Measurements from ENCODE around the gene SKI.

Gene SKI

DNA sequence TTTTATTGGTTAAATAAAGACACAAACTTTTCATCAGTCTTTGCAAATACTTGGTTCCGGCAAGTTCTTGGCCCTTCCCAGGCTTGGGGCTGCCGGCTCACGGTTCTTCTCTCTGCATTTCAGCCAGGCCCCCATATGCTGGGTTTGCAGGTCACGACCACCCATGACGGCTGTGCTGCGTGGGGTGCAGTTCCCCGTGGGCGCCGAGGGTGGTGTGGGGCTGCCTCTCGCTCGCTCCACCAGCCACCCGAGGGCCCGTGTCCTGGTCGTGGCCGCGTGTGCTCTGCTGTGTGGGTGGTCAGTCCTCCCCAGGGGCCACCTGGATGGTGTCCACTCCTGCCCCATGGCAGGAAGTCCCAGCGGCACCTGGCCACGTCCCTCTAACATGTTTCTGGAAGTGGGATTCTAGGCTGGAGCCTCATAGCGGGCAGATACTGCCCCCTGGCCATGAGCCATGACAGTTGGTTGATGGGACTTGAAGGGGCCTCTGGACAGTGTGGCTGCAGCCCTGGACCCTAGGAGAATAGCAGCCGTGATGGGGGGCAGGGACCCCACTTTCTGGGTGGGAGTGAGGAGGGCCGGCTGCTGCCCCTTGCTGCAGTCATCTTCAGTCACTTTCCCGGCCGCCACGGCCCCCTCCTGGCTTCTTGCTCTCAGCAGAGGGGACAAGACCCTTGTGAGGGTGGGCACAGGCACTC, 46.3 kb downstream of the SKI start:
- H3K4me3 Mint-ChIP-seq, result no peak overlapping the region
- no peaks in the 10 kb centered on the region for H3K9me3 Mint-ChIP-seq
- peaks cover 23 to 47% of the 10 kb centered on the region in 2 donors for H3K4me1 Mint-ChIP-seq (ENCODE audit: low read depth in 2 of 2)
- no peaks in the 10 kb centered on the region for H3K27me3 Mint-ChIP-seq
- ATAC-seq (replicated peaks) (no peak), DNase-seq (no peak)
- peaks cover 100% of the 10 kb centered on the region for H3K36me3 Mint-ChIP-seq (ENCODE audit: insufficient read depth)
- peak overlapping the region; percentile 81 to 95 for H3K27ac Mint-ChIP-seq

DNA sequence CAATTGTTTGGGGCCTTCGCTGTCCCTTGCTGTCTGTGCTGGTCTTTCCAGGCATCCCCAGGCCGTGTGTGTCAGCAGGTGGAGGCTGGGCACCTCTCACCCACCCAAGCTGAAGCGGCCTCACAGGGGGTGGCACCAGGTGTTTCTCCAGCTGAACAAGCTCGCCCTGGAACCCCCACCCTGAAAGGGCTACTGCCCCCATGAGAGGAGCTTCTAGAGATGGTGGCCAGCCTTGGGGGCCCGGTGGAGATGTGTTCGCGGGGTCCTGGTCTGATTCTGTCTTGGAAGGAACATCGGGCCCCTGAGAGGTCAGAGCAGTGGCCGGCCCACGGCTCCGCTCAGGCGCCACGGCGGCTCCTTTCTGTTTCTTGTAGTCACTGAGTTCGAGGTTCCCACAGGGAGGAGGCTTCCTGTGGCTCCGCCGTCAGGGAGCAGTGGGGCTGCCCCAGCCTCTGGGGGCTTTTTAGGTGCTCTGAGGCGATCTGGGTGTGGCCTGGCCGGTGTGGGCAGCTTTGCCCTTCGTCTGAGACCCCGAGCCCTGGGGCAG, 46.9 kb downstream of the SKI start:
- Mint-ChIP-seq H3K4me1 (ENCODE audit: low read depth in 2 of 2) (peaks cover 23 to 49% of the 10 kb centered on the region in 2 donors), H3K4me3 (peak overlapping the region in 1 of 2 donors; percentile 27), H3K27ac (peak overlapping the region; percentile 81 to 95), H3K9me3 (no peaks in the 10 kb centered on the region), H3K27me3 (no peaks in the 10 kb centered on the region), H3K36me3 (ENCODE audit: insufficient read depth) (peaks cover 100% of the 10 kb centered on the region)
- no peak for ATAC-seq (replicated peaks)
- DNase-seq, result no peak

DNA sequence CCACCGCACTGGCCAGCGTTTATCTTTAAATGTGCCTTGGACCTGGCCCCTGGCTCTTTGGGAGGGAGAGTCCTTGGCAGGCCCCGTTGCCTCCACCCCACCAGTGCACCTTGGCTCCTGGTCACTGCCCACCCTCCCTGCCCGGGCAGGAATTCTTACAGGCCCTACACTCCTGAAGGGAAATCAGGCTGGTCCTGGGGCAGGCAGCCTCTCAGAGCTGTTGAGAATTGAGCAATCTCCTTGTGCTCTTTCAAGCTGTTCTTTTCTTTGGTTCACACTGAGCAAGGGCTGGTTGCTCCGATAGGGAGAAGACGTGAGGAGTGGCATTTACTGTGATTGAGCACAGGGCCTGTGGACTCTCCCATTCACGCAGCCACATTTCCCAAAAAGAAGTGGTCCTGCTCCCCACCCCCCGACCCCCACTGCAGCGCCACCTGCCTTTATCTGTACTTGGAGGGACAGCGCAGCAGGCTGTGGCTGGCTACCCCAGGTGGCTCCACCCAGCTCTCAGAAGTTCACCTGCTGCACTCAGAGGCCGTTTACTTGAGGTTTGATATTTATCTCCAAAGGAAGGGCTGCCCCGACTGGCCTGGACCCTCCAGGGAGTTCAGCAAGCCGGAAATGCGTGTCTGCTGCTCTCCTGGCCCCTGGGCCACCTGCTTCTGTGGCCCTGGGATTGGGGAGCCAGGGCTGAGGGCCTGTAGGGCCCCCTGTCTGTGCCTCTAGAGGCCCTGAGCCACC, 47.8 kb downstream of the SKI start:
- no peak for ATAC-seq (replicated peaks)
- DNase-seq, result no peak
- Mint-ChIP-seq H3K27me3 (no peaks in the 10 kb centered on the region), H3K9me3 (no peaks in the 10 kb centered on the region), H3K4me1 (ENCODE audit: low read depth in 2 of 2) (peaks cover 23 to 46% of the 10 kb centered on the region in 2 donors), H3K36me3 (ENCODE audit: insufficient read depth) (peaks cover 99% of the 10 kb centered on the region), H3K4me3 (peak overlapping the region in 1 of 2 donors; percentile 34), H3K27ac (peak overlapping the region; percentile 52 to 95)

DNA sequence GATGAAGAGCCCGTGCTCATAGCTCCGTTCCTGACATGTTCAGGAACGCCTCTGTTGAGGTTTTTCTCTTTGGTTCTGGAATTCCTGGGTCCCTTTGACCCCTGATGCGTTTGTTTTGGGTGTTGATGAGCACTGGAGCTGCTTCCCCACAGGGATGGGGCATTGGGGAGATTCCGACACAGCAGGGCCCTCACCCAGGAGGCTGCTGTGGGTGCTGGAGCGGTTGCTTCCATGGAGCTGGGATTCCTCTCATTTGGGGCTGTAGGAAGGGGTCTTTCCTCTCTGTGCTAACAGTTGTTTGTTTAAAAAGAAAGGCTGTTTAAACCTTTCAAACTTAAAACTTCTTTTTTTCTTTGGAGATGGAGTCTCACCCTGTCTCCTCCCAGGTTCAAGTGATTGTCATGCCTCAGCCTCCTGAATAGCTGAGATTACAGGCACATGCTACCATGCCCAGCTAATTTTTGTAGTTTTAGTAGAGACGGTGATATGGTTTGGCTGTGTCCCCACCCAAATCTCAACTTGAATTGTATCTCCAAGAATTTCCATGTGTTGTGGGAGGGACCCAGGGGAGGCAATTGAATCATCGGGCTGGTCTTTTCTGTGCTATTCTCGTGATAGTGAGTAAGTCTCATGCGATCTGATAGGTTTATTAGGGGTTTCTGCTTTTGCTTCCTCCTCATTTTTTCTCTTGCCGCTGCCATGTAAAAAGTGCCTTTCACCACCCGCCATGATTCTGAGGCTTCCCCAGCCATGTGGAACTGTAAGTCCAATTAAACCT, 48.9 kb downstream of the SKI start:
- Mint-ChIP-seq H3K4me3 (peak overlapping the region in 1 of 2 donors; percentile 34), H3K9me3 (no peaks in the 10 kb centered on the region), H3K4me1 (ENCODE audit: low read depth in 2 of 2) (peaks cover 22 to 43% of the 10 kb centered on the region in 2 donors), H3K27ac (peak overlapping the region; percentile 52 to 95), H3K36me3 (ENCODE audit: insufficient read depth) (peaks cover 93% of the 10 kb centered on the region), H3K27me3 (no peaks in the 10 kb centered on the region)
- DNase-seq, result no peak
- no peak for ATAC-seq (replicated peaks)

DNA sequence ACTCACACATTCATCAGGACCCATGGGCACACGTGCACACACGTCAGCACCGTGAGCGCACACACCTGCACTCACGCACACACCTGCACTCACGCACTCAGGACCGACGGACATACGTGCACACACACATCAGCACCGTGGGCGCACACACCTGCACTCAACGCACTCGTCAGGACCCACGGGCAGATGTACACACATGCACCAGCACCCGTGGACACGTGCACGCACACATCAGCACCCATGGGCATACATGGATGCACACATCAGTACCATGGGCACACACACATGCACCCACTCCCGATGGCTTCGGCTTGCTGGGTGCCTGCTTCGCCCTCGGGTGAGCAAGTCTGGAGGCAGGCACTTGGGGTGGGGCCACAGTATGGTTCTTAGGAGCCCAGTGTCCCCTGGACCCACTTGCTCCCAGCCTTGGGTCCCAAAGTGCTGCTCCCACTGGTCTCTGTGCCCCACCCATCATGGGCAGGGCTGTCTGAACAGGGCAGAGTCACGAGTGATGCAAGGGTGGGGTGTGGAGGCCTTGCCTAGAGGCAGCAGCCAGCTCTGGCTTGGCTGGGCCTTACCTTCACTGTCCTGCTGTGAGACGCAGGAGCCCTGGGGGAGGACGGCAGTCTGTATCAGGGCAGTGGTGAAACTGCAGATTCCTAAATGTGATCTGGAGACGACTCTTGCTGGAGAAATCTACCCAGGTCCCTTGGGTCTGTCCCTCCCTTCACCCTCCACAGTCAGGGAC, 49.8 kb downstream of the SKI start:
- peaks cover 91% of the 10 kb centered on the region for H3K36me3 Mint-ChIP-seq (ENCODE audit: insufficient read depth)
- no peak overlapping the region for H3K4me3 Mint-ChIP-seq
- ATAC-seq (replicated peaks), result no peak
- H3K27me3 Mint-ChIP-seq, result no peaks in the 10 kb centered on the region
- no peak for DNase-seq
- peak overlapping the region in 1 of 2 donors; percentile 95 for H3K27ac Mint-ChIP-seq
- H3K9me3 Mint-ChIP-seq, result no peaks in the 10 kb centered on the region
- H3K4me1 Mint-ChIP-seq (ENCODE audit: low read depth in 2 of 2), result peaks cover 18 to 41% of the 10 kb centered on the region in 2 donors

DNA sequence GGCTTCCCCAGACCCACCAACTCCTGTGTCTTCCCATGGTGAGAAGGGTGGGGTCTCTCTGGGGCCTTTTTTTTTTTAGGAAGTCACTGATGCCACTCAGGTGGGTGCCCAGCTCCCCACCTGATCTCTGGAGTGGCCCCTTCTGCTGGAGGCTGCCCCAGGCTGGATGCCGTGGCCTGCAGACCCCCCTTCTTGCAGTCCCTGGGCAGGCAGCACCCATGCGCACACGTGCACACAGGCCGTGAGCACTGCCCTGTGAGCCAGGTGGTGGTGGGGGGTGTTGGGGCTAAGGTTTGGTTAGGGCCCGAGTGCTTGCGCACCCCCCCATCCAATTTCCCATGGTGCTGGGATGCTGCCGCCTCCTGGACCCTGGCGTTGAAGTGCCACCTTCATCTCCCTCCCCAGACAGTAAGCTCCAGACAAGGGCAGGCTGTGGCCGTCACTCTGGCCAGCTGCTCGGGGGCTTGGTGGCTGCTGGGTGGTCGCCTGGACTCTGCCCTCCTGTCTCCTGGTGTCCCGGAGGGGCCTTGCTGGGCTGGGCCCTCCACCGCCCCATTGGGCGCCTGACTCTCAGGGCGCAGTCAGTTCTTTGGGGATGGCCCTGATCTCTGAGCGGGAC, 50.6 kb downstream of the SKI start:
- H3K4me1 Mint-ChIP-seq (ENCODE audit: low read depth in 2 of 2), result peaks cover 11 to 37% of the 10 kb centered on the region in 2 donors

DNA sequence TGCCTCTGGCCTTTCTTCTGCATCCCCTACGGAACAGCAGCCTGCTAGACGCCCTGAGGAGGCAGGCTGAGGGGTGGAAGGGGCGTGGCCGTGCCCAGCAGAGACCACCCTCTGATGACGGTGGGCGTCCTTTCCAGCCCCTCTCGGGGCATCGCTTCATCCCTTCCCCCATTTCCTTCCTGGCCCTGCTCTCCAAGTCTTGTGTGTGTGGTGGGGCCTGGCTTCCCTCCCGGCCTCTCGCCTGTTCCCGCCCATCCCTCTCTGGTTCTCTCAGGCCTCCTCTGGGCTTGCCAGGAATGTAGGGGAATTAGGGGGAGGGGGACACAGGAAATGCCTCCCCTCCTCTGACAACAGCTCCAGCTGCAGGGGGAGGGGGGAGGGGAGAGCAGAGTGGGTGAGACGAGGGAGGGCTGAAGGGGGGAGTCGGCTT, 51.1 kb downstream of the SKI start:
- DNase-seq (no peak), ATAC-seq (replicated peaks) (no peak)
- Mint-ChIP-seq H3K4me3 (peak overlapping the region in 1 of 2 donors; percentile 21), H3K27ac (peak overlapping the region; percentile 75 to 87), H3K36me3 (ENCODE audit: insufficient read depth) (peaks cover 89% of the 10 kb centered on the region), H3K4me1 (ENCODE audit: low read depth in 2 of 2) (peaks cover 10 to 37% of the 10 kb centered on the region in 2 donors), H3K27me3 (no peaks in the 10 kb centered on the region), H3K9me3 (no peaks in the 10 kb centered on the region)

More for the DNA sequence above, 50.6 kb downstream of the SKI start:
- ATAC-seq (replicated peaks), result no peak
- no peaks in the 10 kb centered on the region for H3K27me3 Mint-ChIP-seq
- H3K36me3 Mint-ChIP-seq (ENCODE audit: insufficient read depth), result peaks cover 91% of the 10 kb centered on the region
- H3K4me3 Mint-ChIP-seq, result no peak overlapping the region
- H3K27ac Mint-ChIP-seq, result peak overlapping the region; percentile 75 to 95
- DNase-seq, result no peak
- no peaks in the 10 kb centered on the region for H3K9me3 Mint-ChIP-seq

DNA sequence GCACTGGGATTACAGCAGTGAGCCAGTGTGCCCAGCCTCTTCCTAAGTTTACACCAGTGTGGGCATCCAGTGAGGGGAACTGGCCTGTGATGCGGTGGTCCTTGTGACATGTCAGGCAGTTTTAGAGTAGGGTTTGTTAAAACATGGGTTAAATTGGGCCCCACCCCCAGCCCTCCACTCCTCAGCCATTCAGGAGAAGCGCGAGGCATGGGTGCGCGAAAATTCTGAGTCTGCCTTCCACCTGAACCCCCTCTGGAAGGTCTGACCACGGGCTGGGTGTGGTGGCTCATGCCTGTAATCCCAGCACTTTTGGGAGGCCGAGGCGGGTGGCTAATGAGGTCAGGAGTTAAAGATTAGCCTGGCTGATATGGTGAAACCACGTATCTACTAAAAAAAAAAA, 51.7 kb downstream of the SKI start:
- DNase-seq (no peak), ATAC-seq (replicated peaks) (no peak)
- Mint-ChIP-seq H3K4me3 (peak overlapping the region in 1 of 2 donors; percentile 21), H3K9me3 (no peaks in the 10 kb centered on the region), H3K27ac (peak overlapping the region; percentile 75 to 87), H3K36me3 (ENCODE audit: insufficient read depth) (peaks cover 88% of the 10 kb centered on the region), H3K27me3 (no peaks in the 10 kb centered on the region), H3K4me1 (ENCODE audit: low read depth in 2 of 2) (peaks cover 10 to 35% of the 10 kb centered on the region in 2 donors)

DNA sequence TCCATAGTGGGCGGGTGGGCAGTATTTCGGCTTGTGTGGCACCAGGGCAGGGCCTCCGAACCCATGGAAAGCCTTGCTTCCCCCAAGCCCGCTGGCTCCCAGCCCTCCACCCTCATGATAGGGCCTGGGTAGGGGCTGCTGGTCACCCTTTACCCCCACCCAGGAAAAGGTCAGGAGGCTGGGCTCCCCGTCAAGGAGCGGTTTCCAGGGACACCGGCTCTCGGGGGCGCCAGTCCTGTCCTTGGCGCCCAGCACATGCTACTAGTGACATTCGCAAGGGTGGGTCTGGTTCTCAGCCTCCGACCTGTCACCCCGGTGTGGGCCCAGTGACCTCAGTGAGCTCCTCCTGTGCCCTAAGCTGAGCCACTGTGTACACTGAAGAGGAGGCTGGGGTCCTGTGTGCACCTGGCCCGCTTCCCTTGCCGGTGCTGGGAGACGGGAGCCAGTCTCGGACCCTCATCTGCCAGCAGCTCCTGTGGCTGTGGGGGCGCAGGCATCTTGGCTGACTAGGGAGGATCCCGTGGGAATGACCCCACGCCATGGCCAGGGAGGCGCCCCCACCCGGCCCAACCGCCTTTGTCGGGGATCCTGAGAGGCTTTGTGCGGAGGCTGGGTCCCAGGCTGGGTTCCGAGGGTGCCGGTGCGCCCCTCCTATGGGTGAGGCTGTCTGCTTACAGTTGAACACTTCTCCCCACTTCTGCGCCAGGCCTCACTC, 54.6 kb downstream of the SKI start:
- H3K9me3 Mint-ChIP-seq, result no peaks in the 10 kb centered on the region
- ATAC-seq (replicated peaks), result peak; percentile 2
- H3K4me3 Mint-ChIP-seq, result no peak overlapping the region
- no peak for DNase-seq
- no peaks in the 10 kb centered on the region for H3K27me3 Mint-ChIP-seq
- peaks cover 86% of the 10 kb centered on the region for H3K36me3 Mint-ChIP-seq (ENCODE audit: insufficient read depth)
- H3K27ac Mint-ChIP-seq, result peak overlapping the region in 1 of 2 donors; percentile 89
- H3K4me1 Mint-ChIP-seq (ENCODE audit: low read depth in 2 of 2), result peaks cover 7 to 22% of the 10 kb centered on the region in 2 donors

DNA sequence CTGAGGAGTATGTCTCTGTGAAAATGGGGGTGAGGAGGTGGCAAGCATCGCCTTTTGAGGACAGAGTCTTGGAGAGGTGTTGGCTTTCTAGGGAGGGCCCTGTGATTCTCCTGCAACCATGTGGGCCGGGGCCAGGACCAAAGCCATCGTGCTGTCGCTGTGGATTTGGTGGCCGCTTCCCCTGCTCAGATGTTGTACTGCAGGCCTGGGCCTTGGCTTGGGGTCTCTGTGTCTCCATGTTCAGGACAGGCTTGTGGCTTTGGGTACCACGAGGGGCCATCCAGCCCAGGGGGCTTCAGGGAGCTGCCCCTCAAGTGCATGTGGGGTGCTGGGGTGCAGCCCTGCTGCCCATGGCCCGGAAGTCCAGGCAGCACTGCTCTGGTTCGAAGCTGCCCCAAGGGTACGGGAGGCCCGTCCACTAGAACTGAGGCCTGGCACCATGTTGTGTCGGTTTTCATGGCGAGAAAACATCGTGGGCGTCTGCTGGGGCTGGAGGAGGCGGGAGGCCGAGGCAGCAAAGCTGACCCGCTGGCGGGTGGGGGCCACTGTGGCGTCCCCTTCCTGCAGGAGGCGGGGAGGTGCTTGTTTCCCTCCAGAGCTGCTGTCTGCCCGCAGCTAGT, 55.4 kb downstream of the SKI start:
- ATAC-seq (replicated peaks) (peak; percentile 2), DNase-seq (no peak)
- H3K27me3 Mint-ChIP-seq, result no peaks in the 10 kb centered on the region
- H3K27ac Mint-ChIP-seq, result peak overlapping the region in 1 of 2 donors; percentile 89
- no peaks in the 10 kb centered on the region for H3K9me3 Mint-ChIP-seq
- H3K36me3 Mint-ChIP-seq (ENCODE audit: insufficient read depth), result peaks cover 86% of the 10 kb centered on the region
- peaks cover 11 to 23% of the 10 kb centered on the region in 2 donors for H3K4me1 Mint-ChIP-seq (ENCODE audit: low read depth in 2 of 2)
- no peak overlapping the region for H3K4me3 Mint-ChIP-seq

DNA sequence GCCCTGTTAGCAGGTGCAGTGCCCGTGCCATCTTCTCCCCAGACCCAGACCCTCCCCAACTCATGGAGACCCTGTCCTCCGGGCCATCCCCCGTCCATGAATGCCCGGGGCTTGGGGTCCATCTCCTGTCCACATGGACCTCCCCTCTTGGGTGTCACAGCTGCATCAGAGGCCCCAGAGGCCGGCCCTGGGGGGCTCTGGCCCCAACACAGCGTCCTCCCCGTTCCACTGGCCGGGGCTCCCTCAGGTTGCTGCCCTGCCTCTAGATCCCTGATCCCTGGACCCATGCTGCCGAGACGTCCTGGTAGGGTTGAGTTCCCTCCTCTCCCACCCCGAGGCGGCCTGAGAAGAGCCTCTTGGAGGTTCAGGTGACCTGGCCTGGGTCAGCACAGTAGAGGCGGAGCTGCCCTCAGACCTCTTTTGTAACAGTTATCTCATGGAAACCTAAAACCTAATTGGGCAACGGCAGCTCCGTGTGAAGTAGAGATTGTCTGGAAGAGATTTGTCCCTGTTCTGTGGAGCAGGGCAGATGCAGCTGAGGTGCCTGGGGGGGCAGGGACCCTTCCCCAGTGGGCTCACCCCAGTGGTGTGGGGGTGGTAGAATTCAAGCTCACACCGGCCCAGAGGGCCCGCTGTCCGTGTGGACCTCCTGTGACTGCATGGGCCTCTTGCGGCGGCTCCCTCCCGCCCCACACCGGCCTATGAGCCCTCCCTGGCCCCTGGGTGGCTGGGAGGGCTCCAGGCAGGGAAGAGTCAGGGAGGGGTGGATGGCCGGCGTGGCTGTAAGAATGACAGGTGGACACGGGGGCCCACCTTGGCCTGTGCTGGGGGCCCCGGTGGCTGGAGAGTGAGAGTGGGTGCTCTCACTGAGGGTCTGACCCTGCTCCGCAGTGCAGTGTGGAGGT, 56.1 kb downstream of the SKI start:
- H3K27me3 Mint-ChIP-seq, result no peaks in the 10 kb centered on the region
- peaks cover 11 to 28% of the 10 kb centered on the region in 2 donors for H3K4me1 Mint-ChIP-seq (ENCODE audit: low read depth in 2 of 2)
- no peak for ATAC-seq (replicated peaks)
- H3K36me3 Mint-ChIP-seq (ENCODE audit: insufficient read depth), result peaks cover 86% of the 10 kb centered on the region
- DNase-seq, result no peak
- no peaks in the 10 kb centered on the region for H3K9me3 Mint-ChIP-seq
- H3K4me3 Mint-ChIP-seq, result peak overlapping the region in 1 of 2 donors; percentile 41
- peak overlapping the region in 1 of 2 donors; percentile 89 for H3K27ac Mint-ChIP-seq
